HepG2 (cell line): Measurements from ENCODE around the gene MYL4. TPM values are rescaled to one million over a fixed set of nuclear protein-coding genes. Genes with fewer than 3 reads are reported as not detected.

Experiments
- ATAC-seq: fragments of 200-7000 bp; cut with Tn5 transposase; 3 replicates; pipeline ENCODE4 v1.9.1; 2020; ENCODE audit warnings: mild to moderate bottlenecking, moderate library complexity
- BruUV-seq: library from RNA; stranded (reverse); fragments of 400-500 nt; replicated peaks from 2 replicates; lab custom pipeline; 2021; lab: Mats Ljungman, UMichigan
- CTCF ChIA-PET: fragments of 300-600 bp; formaldehyde crosslinking; extraction: SDS; loops from one replicate; lab custom pipeline; 2021; ENCODE audit warnings: low total read pairs, inconsistent platforms, low intra/inter-chr PET ratio; lab: Yijun Ruan, JAX
- POLR2A ChIA-PET: fragments of 350-600 bp; sonication (Branson Sonifier 250); formaldehyde crosslinking; loops from one replicate; lab custom pipeline; 2020; ENCODE audit warnings: antibody characterized with exemption, inconsistent platforms; lab: Yijun Ruan, JAX
- DNase-seq: peaks from one replicate; pipeline ENCODE4 v3.0.0-alpha.2; 2015; ENCODE audit warnings: low spot score
- FAIRE-seq: peaks from 3 replicates; lab custom pipeline; 2011; peaks lifted over from hg19 to GRCh38; lab: Jason Lieb, UNC
- H2AFZ ChIP-seq: one replicate; pipeline ENCODE4 v1.6.1; 2011; ENCODE audit warnings: low read length, inconsistent platforms
- H3K27ac ChIP-seq: fragments of 300-600 bp; 3 replicates; pipeline ENCODE4 v1.8.0; 2011; ENCODE audit warnings: mixed run types, mild to moderate bottlenecking, mixed read lengths, low read length, inconsistent platforms; ENCODE audit not compliant: insufficient read depth; ENCODE audit errors: extremely low read length
- H3K27me3 ChIP-seq, 2 experiments: fragments of 200-600 bp in 1 of 2; 2 replicates in 1 of 2; 3 replicates in 1 of 2; pipeline versions ENCODE4 v1.6.0 to v1.8.0; 2011; ENCODE audit warnings: low read length in 2 of 2, mild to moderate bottlenecking in 2 of 2, moderate library complexity in 2 of 2, inconsistent platforms in 1 of 2; ENCODE audit not compliant: insufficient read depth in 2 of 2, control insufficient read depth in 1 of 2
- H3K36me3 ChIP-seq, 2 experiments: fragments of 200-600 bp in 1 of 2; replicated peaks in 1 of 2; 2 replicates in 1 of 2; 3 replicates in 1 of 2; pipeline versions ENCODE4 v1.5.1 to v1.8.0; 2011; ENCODE audit warnings: low read length in 2 of 2, inconsistent platforms in 1 of 2; ENCODE audit not compliant: insufficient read depth in 2 of 2, control insufficient read depth in 1 of 2
- H3K4me1 ChIP-seq: 2 replicates; pipeline ENCODE4 v1.5.1; 2012; ENCODE audit warnings: low read length, inconsistent platforms; ENCODE audit not compliant: insufficient read depth
- H3K4me2 ChIP-seq: 2 replicates; pipeline ENCODE4 v1.6.0; 2011; ENCODE audit warnings: low read depth, low read length, inconsistent platforms
- H3K4me3 ChIP-seq, 3 experiments: fragments of 200-600 bp in 1 of 3; sonication (generic), shearing (Covaris generic) in 1 of 3; replicated peaks in 1 of 3; 2 replicates each; pipeline ENCODE4 v1.5.1; 2011 to 2016; ENCODE audit warnings: low read length in 3 of 3, inconsistent platforms in 2 of 3, low read depth in 2 of 3, mild to moderate bottlenecking in 2 of 3, control low read depth in 1 of 3, mixed read lengths in 1 of 3; ENCODE audit not compliant: insufficient read depth in 1 of 3
- H3K79me2 ChIP-seq: one replicate; pipeline ENCODE4 v1.6.1; 2011; ENCODE audit warnings: low read length, inconsistent platforms; ENCODE audit not compliant: insufficient read depth
- H3K9ac ChIP-seq: 2 replicates; pipeline ENCODE4 v1.6.0; 2011; ENCODE audit warnings: mild to moderate bottlenecking, low read depth, low read length, inconsistent platforms; ENCODE audit not compliant: insufficient read depth
- H3K9me3 ChIP-seq: 2 replicates; pipeline ENCODE4 v1.5.1; 2012; ENCODE audit warnings: mild to moderate bottlenecking, low read length
- H4K20me1 ChIP-seq: 2 replicates; pipeline ENCODE4 v1.6.0; 2011; ENCODE audit warnings: inconsistent platforms, mild to moderate bottlenecking, low read length, moderate library complexity; ENCODE audit not compliant: insufficient read depth
- AKAP8 ChIP-seq: sonication (generic); formaldehyde crosslinking; IDR thresholded peaks from 2 replicates; pipeline ENCODE4 v1.5.1; 2020; ENCODE audit warnings: mild to moderate bottlenecking, missing genetic modification reagents
- ATF3 ChIP-seq: sonication (generic); formaldehyde crosslinking; IDR thresholded peaks from 2 replicates; pipeline ENCODE4 v1.4.0; 2020; ENCODE audit warnings: missing genetic modification reagents
- CAMTA2 ChIP-seq: sonication (generic); formaldehyde crosslinking; IDR thresholded peaks from 2 replicates; pipeline ENCODE4 v1.4.0; 2020; ENCODE audit warnings: mild to moderate bottlenecking, missing genetic modification reagents, borderline replicate concordance
- IKZF1 ChIP-seq: fragments of 450-650 bp; IDR thresholded peaks from 2 replicates; pipeline ENCODE4 v1.7.1; 2016
- SNAPC5 ChIP-seq: sonication (generic); formaldehyde crosslinking; IDR thresholded peaks from 2 replicates; pipeline ENCODE4 v1.8.1; 2023; ENCODE audit warnings: mild to moderate bottlenecking, missing genetic modification reagents, borderline replicate concordance
- ZBTB37 ChIP-seq: sonication (generic); formaldehyde crosslinking; IDR thresholded peaks from 2 replicates; pipeline ENCODE4 v1.4.0; 2020; ENCODE audit warnings: mild to moderate bottlenecking, missing genetic modification reagents
- WGBS: methylation state at CpG from one replicate; pipeline ENCODE4 v1.1.6; 2017; ENCODE audit warnings: low lambda C conversion rate; 5-methylcytosine and 5-hydroxymethylcytosine counted together
- in situ Hi-C: cut with HindIII; loops from 2 replicates; pipeline ENCODE4 v1.10.0; 2017; ENCODE audit warnings: low pct_unique_long_range_greater_than_20kb; ENCODE audit not compliant: extremely low pct_ligation_motif_present
- intact Hi-C: fragments of 100-400 bp; cut with micrococcal nuclease; formaldehyde crosslinking; loops from one replicate; pipeline ENCODE4 v1.10.0; 2022; ENCODE audit not compliant: unreplicated experiment
- polyA plus RNA-seq, 8 experiments: library from polyadenylated mRNA; depleted of rRNA in 3 of 8; stranded (reverse) in 7 of 8; unstranded in 1 of 8; fragments of >200 nt; fragmentation: Illumina TruSeq in 4 of 8; extraction: Trizol in 4 of 8; gene quantifications; 2 replicates each; pipeline versions ENCODE4 v1.2.1 to v1.2.3, GENCODE V29; 2011 to 2016; ENCODE audit warnings: low read depth in 4 of 8, missing spikeins in 1 of 8, mixed read lengths in 1 of 8; ENCODE audit not compliant: insufficient read depth in 1 of 8
- total RNA-seq, 5 experiments: library from RNA; depleted of rRNA; stranded (reverse); fragments of >200 nt; fragmentation: Illumina TruSeq; extraction: Trizol; gene quantifications; 2 replicates each; pipeline ENCODE4 v1.2.3, GENCODE V29; 2016; ENCODE audit warnings: low read depth in 1 of 5
- TF ChIP-seq, protein P1 (sequence below): sonication (generic); formaldehyde crosslinking; IDR thresholded peaks from 2 replicates; pipeline ENCODE4 v1.5.1; 2020; ENCODE audit warnings: missing genetic modification reagents, mild to moderate bottlenecking, borderline replicate concordance

Gene MYL4
- total and polyA plus RNA-seq, 2 of the 13 experiments (the other 11 are each of a cell fraction or from before 2014, with no cell fraction given): not detected

DNA sequence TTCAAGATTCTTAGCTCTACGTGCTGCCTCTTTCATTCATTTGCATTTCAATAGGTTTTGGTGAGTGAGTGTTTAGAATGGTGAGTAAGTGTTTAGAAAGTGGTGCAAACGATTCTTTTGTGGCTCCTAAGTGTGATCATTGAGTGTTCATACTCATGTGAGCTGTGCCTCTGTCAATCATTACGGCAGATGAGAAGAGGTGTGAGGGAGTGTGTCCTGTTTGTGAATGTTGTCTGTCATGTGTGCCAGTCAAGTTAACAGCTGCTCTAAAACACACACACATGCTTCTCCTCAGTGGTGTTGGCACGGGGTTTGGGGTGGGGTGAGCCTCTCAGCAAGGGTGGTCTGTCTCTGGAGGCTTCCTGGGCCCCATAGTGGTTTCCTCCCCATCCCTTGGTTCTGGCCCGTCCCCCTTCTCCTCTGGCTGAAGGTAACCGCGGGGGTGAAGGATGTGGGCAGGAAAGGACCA, 11.4 kb downstream of the MYL4 start:
- TF ChIP-seq, protein P1, sequence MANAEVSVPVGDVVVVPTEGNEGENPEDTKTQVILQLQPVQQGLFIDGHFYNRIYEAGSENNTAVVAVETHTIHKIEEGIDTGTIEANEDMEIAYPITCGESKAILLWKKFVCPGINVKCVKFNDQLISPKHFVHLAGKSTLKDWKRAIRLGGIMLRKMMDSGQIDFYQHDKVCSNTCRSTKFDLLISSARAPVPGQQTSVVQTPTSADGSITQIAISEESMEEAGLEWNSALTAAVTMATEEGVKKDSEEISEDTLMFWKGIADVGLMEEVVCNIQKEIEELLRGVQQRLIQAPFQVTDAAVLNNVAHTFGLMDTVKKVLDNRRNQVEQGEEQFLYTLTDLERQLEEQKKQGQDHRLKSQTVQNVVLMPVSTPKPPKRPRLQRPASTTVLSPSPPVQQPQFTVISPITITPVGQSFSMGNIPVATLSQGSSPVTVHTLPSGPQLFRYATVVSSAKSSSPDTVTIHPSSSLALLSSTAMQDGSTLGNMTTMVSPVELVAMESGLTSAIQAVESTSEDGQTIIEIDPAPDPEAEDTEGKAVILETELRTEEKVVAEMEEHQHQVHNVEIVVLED (CRISPR knock-in tag): no peak
- TF ChIP-seq SNAPC5 (CRISPR knock-in tag) (no peak), IKZF1 (no peak), CAMTA2 (no peak), ZBTB37 (CRISPR knock-in tag) (no peak), AKAP8 (no peak), ATF3 (CRISPR knock-in tag) (no peak)
- ATAC-seq: no peak
- intact Hi-C loops: loop anchor here (10.0 kb wide), 1 partner anchor 394 kb away; no protein-coding TSS in a partner anchor
- Histone ChIP-seq H3K4me2 (no peak overlapping the region), H4K20me1 (no peaks in the 10 kb centered on the region), H3K79me2 (no peaks in the 10 kb centered on the region), H2AFZ (no peak overlapping the region), H3K27ac (no peak overlapping the region), H3K9me3 (peaks cover 9% of the 10 kb centered on the region; the same call in 1 of the 2 replicates), H3K4me1 (peaks cover 19% of the 10 kb centered on the region), H3K9ac (no peak overlapping the region), H3K27me3 (peaks cover 7 to 32% of the 10 kb centered on the region in 2 experiments; a peak in 3 of 5 replicates), H3K4me3 (no peak overlapping the region), H3K36me3 (no peaks in the 10 kb centered on the region)
- no peak for FAIRE-seq
- WGBS: 35% methylated on average over 7 of the region's 7 CpGs
- DNase-seq: no peak
- in situ Hi-C loops: no loop called here
- no TSS peak for BruUV-seq
- CTCF ChIA-PET: no interaction called here
- POLR2A ChIA-PET: no interaction called here
